Esophagus muscularis mucosa (tissue), 3 donors: Measurements from ENCODE around the gene HIGD1A.

Source experiments
- POLR2AphosphoS5 ChIP-seq, 2 donors: sonication (generic); formaldehyde crosslinking; IDR thresholded peaks; one replicate each; pipeline ENCODE4 v1.6.1; 2017; ENCODE audit warnings: antibody characterized with exemption in 2 of 2
- TF ChIP-seq, protein P1 (sequence below), 3 experiments: fragments of 200-600 bp in 2 of 3; fragments of 450-650 bp in 1 of 3; sonication (generic) in 2 of 3; IDR thresholded peaks; one replicate each; pipeline ENCODE4 v1.5.1; 2017 to 2019; ENCODE audit warnings: antibody characterized with exemption in 3 of 3, mild to moderate bottlenecking in 2 of 3, moderate library complexity in 1 of 3

GRCh38 chr3:42844815-42845214 lies 40.5 kb upstream of the HIGD1A start:
- TF ChIP-seq, protein P1, sequence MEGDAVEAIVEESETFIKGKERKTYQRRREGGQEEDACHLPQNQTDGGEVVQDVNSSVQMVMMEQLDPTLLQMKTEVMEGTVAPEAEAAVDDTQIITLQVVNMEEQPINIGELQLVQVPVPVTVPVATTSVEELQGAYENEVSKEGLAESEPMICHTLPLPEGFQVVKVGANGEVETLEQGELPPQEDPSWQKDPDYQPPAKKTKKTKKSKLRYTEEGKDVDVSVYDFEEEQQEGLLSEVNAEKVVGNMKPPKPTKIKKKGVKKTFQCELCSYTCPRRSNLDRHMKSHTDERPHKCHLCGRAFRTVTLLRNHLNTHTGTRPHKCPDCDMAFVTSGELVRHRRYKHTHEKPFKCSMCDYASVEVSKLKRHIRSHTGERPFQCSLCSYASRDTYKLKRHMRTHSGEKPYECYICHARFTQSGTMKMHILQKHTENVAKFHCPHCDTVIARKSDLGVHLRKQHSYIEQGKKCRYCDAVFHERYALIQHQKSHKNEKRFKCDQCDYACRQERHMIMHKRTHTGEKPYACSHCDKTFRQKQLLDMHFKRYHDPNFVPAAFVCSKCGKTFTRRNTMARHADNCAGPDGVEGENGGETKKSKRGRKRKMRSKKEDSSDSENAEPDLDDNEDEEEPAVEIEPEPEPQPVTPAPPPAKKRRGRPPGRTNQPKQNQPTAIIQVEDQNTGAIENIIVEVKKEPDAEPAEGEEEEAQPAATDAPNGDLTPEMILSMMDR (IDR thresholded peaks at IDR 0.05): no peak
- no peak for TF ChIP-seq POLR2AphosphoS5 (IDR thresholded peaks at IDR 0.05)
